CD4-positive, alpha-beta memory T cell (primary cell): ENCODE measurements around the gene SPAG16. TPM values are rescaled to one million over a fixed set of nuclear protein-coding genes. Genes with fewer than 3 reads are reported as not detected.

Experiments
- CTCF ChIA-PET: fragments of 350-600 bp; sonication (Branson Sonifier 250); formaldehyde crosslinking; loops from one replicate; lab custom pipeline; 2021; ENCODE audit warnings: inconsistent platforms; ENCODE audit not compliant: partially characterized antibody; lab: Charles Lee
- POLR2A ChIA-PET: fragments of 350-600 bp; sonication (Branson Sonifier 250); formaldehyde crosslinking; loops from one replicate; lab custom pipeline; 2021; ENCODE audit not compliant: partially characterized antibody; lab: Charles Lee
- DNase-seq, 5 donors: peaks; one replicate each; pipeline versions ENCODE4 v3.0.0 to v3.0.0-alpha.2; 2020 to 2022; ENCODE audit warnings: mixed read lengths in 1 of 5
- H3K27ac ChIP-seq: one replicate; pipeline ENCODE4 v1.7.0; 2013; ENCODE audit warnings: low read depth, low read length
- H3K27me3 ChIP-seq: 2 replicates; pipeline ENCODE4 v1.7.0; 2013; ENCODE audit warnings: mild to moderate bottlenecking, low read length, moderate library complexity; ENCODE audit not compliant: insufficient read depth
- H3K36me3 ChIP-seq: 2 replicates; pipeline ENCODE4 v1.7.0; 2013; ENCODE audit warnings: mild to moderate bottlenecking, low read length, moderate library complexity; ENCODE audit not compliant: insufficient read depth
- H3K4me1 ChIP-seq: 2 replicates; pipeline ENCODE4 v1.7.0; 2013; ENCODE audit warnings: mild to moderate bottlenecking, low read length, moderate library complexity; ENCODE audit not compliant: insufficient read depth
- H3K4me3 ChIP-seq, 2 donors: one replicate each; pipeline ENCODE4 v1.7.0; 2013; ENCODE audit warnings: low read length in 2 of 2, mild to moderate bottlenecking in 1 of 2
- H3K9me3 ChIP-seq, 2 donors: one replicate each; pipeline ENCODE4 v1.7.0; 2013; ENCODE audit warnings: low read length in 2 of 2, control low read depth in 1 of 2; ENCODE audit not compliant: control insufficient read depth in 1 of 2
- H3K27ac Mint-ChIP-seq, 7 donors: one replicate each; pipeline ENCODE4 v1.8.0; 2020 to 2021; ENCODE audit warnings: mixed read lengths in 7 of 7, mild to moderate bottlenecking in 6 of 7, inconsistent platforms in 3 of 7, moderate library complexity in 3 of 7
- H3K27me3 Mint-ChIP-seq, 2 donors: one replicate each; pipeline ENCODE4 v1.8.0; 2020 to 2021; ENCODE audit warnings: mixed read lengths in 2 of 2
- H3K36me3 Mint-ChIP-seq, 2 donors: one replicate each; pipeline ENCODE4 v1.8.0; 2020 to 2021; ENCODE audit warnings: mixed read lengths in 2 of 2, inconsistent platforms in 1 of 2, mild to moderate bottlenecking in 1 of 2
- H3K4me1 Mint-ChIP-seq, 4 donors: one replicate each; pipeline ENCODE4 v1.8.0; 2020 to 2021; ENCODE audit warnings: mixed read lengths in 4 of 4, mild to moderate bottlenecking in 1 of 4
- H3K4me3 Mint-ChIP-seq, 8 donors: one replicate each; pipeline ENCODE4 v1.8.0; 2020 to 2021; ENCODE audit warnings: mixed read lengths in 8 of 8, mild to moderate bottlenecking in 7 of 8, moderate library complexity in 6 of 8, inconsistent platforms in 3 of 8
- H3K9me3 Mint-ChIP-seq, 8 donors: one replicate each; pipeline ENCODE4 v1.8.0; 2020 to 2021; ENCODE audit warnings: mixed read lengths in 8 of 8, mild to moderate bottlenecking in 5 of 8, inconsistent platforms in 3 of 8, moderate library complexity in 1 of 8
- intact Hi-C: fragments of 100-400 bp; cut with micrococcal nuclease; formaldehyde crosslinking; loops from one replicate; pipeline ENCODE4 v1.15.1; 2023
- polyA plus RNA-seq, 2 donors: library from polyadenylated mRNA; unstranded; fragments of 300-500 nt; fragmentation: Illumina TruSeq; gene quantifications; one replicate each; pipeline ENCODE4 v1.2.3, GENCODE V29; 2021
- total RNA-seq, 2 experiments: library from RNA; stranded (reverse); gene quantifications; one replicate each; pipeline ENCODE4 v1.2.3, GENCODE V29; 2021

SPAG16 gene
- total and polyA plus RNA-seq, 4 experiments from 2014 or later, result 6.3 to 21.7 (median 11.2) TPM

GRCh38 chr2:213757525-213757924 is 473.3 kb downstream of the SPAG16 start:
- Mint-ChIP-seq H3K27ac (no peak overlapping the region), H3K36me3 (no peaks in the 10 kb centered on the region), H3K4me3 (no peak overlapping the region), H3K4me1 (no peaks in the 10 kb centered on the region), H3K27me3 (no peaks in the 10 kb centered on the region), H3K9me3 (peaks cover 0 to 2% (median 0%) of the 10 kb centered on the region in 8 donors)
- ChIA-PET POLR2A (no interaction called here), CTCF (no interaction called here)
- Histone ChIP-seq H3K4me3 (no peak overlapping the region), H3K27ac (no peak overlapping the region), H3K4me1 (no peaks in the 10 kb centered on the region), H3K27me3 (no peaks in the 10 kb centered on the region), H3K9me3 (no peaks in the 10 kb centered on the region), H3K36me3 (no peaks in the 10 kb centered on the region)
- no peak for DNase-seq
- intact Hi-C loops, result no loop called here

GRCh38 chr2:213763354-213763753 is 479.1 kb downstream of the SPAG16 start:
- H3K36me3 Mint-ChIP-seq, result no peaks in the 10 kb centered on the region
- H3K27ac ChIP-seq, result no peak overlapping the region
- ChIA-PET POLR2A (no interaction called here), CTCF (no interaction called here)
- H3K27me3 ChIP-seq, result no peaks in the 10 kb centered on the region
- no peak for DNase-seq
- H3K4me1 ChIP-seq, result no peaks in the 10 kb centered on the region
- no peaks in the 10 kb centered on the region for H3K27me3 Mint-ChIP-seq
- H3K27ac Mint-ChIP-seq, result no peak overlapping the region
- no peaks in the 10 kb centered on the region for H3K9me3 ChIP-seq
- H3K4me3 ChIP-seq, result no peak overlapping the region
- peaks cover 0 to 2% (median 0%) of the 10 kb centered on the region in 4 donors for H3K4me1 Mint-ChIP-seq
- peaks cover 0 to 5% (median 0%) of the 10 kb centered on the region in 8 donors for H3K9me3 Mint-ChIP-seq
- intact Hi-C loops, result no loop called here
- no peak overlapping the region for H3K4me3 Mint-ChIP-seq
- H3K36me3 ChIP-seq, result no peaks in the 10 kb centered on the region

GRCh38 chr2:213763963-213764362 is 479.7 kb downstream of the SPAG16 start:
- no peak overlapping the region for H3K27ac Mint-ChIP-seq
- H3K27me3 ChIP-seq, result no peaks in the 10 kb centered on the region
- H3K4me3 Mint-ChIP-seq, result no peak overlapping the region
- no peak overlapping the region for H3K4me3 ChIP-seq
- DNase-seq, result no peak
- no peaks in the 10 kb centered on the region for H3K4me1 ChIP-seq
- peaks cover 0 to 5% (median 0%) of the 10 kb centered on the region in 8 donors for H3K9me3 Mint-ChIP-seq
- H3K9me3 ChIP-seq, result no peaks in the 10 kb centered on the region
- ChIA-PET POLR2A (no interaction called here), CTCF (no interaction called here)
- no peaks in the 10 kb centered on the region for H3K36me3 Mint-ChIP-seq
- intact Hi-C loops, result no loop called here
- no peaks in the 10 kb centered on the region for H3K27me3 Mint-ChIP-seq
- peaks cover 0 to 2% (median 0%) of the 10 kb centered on the region in 4 donors for H3K4me1 Mint-ChIP-seq
- no peaks in the 10 kb centered on the region for H3K36me3 ChIP-seq
- H3K27ac ChIP-seq, result no peak overlapping the region

- Histone ChIP-seq H3K27me3 (no peaks in the 10 kb centered on the region), H3K4me1 (no peaks in the 10 kb centered on the region), H3K36me3 (no peaks in the 10 kb centered on the region), H3K27ac (no peak overlapping the region), H3K4me3 (no peak overlapping the region), H3K9me3 (no peaks in the 10 kb centered on the region)
- no peaks in the 10 kb centered on the region for H3K36me3 Mint-ChIP-seq
- H3K4me1 Mint-ChIP-seq, result peaks cover 0 to 2% (median 0%) of the 10 kb centered on the region in 4 donors
- DNase-seq, result no peak
- no peaks in the 10 kb centered on the region for H3K27me3 Mint-ChIP-seq
- H3K9me3 Mint-ChIP-seq, result peaks cover 0 to 5% (median 0%) of the 10 kb centered on the region in 8 donors
- no peak overlapping the region for H3K27ac Mint-ChIP-seq
- intact Hi-C loops, result no loop called here
- ChIA-PET POLR2A (no interaction called here), CTCF (no interaction called here)
- H3K4me3 Mint-ChIP-seq, result no peak overlapping the region
Measured at GRCh38 chr2:213764849-213765248, 480.6 kb downstream of the SPAG16 start.

GRCh38 chr2:213766062-213766461 is 481.8 kb downstream of the SPAG16 start:
- Histone ChIP-seq H3K9me3 (no peaks in the 10 kb centered on the region), H3K4me1 (no peaks in the 10 kb centered on the region), H3K27ac (no peak overlapping the region), H3K36me3 (no peaks in the 10 kb centered on the region), H3K27me3 (no peaks in the 10 kb centered on the region), H3K4me3 (no peak overlapping the region)
- Mint-ChIP-seq H3K27me3 (no peaks in the 10 kb centered on the region), H3K9me3 (peaks cover 0 to 5% (median 0%) of the 10 kb centered on the region in 8 donors), H3K27ac (no peak overlapping the region), H3K36me3 (no peaks in the 10 kb centered on the region), H3K4me3 (no peak overlapping the region), H3K4me1 (peaks cover 0 to 2% (median 0%) of the 10 kb centered on the region in 4 donors)
- POLR2A ChIA-PET, result no interaction called here
- no peak for DNase-seq
- intact Hi-C loops, result no loop called here
- CTCF ChIA-PET, result no interaction called here

- ChIA-PET CTCF (no interaction called here), POLR2A (no interaction called here)
- H3K36me3 Mint-ChIP-seq, result no peaks in the 10 kb centered on the region
- Histone ChIP-seq H3K4me1 (no peaks in the 10 kb centered on the region), H3K4me3 (no peak overlapping the region), H3K27me3 (no peaks in the 10 kb centered on the region), H3K27ac (no peak overlapping the region), H3K36me3 (no peaks in the 10 kb centered on the region), H3K9me3 (no peaks in the 10 kb centered on the region)
- no peak overlapping the region for H3K4me3 Mint-ChIP-seq
- no peaks in the 10 kb centered on the region for H3K27me3 Mint-ChIP-seq
- peaks cover 0 to 5% (median 0%) of the 10 kb centered on the region in 8 donors for H3K9me3 Mint-ChIP-seq
- intact Hi-C loops, result no loop called here
- no peak for DNase-seq
- peak overlapping the region in 1 of 7 donors; percentile 73 for H3K27ac Mint-ChIP-seq
- H3K4me1 Mint-ChIP-seq, result peaks cover 0 to 2% (median 0%) of the 10 kb centered on the region in 4 donors
Measured at GRCh38 chr2:213766465-213766901, 482.2 kb downstream of the SPAG16 start.

GRCh38 chr2:213787869-213788268 is 503.6 kb downstream of the SPAG16 start:
- no peak overlapping the region for H3K4me3 ChIP-seq
- intact Hi-C loops, result no loop called here
- H3K27ac ChIP-seq, result no peak overlapping the region
- Mint-ChIP-seq H3K9me3 (peaks cover 0 to 3% (median 0%) of the 10 kb centered on the region in 8 donors), H3K27ac (no peak overlapping the region), H3K4me1 (no peaks in the 10 kb centered on the region), H3K36me3 (no peaks in the 10 kb centered on the region), H3K4me3 (no peak overlapping the region), H3K27me3 (no peaks in the 10 kb centered on the region)
- no peaks in the 10 kb centered on the region for H3K36me3 ChIP-seq
- POLR2A ChIA-PET, result no interaction called here
- H3K4me1 ChIP-seq, result no peaks in the 10 kb centered on the region
- no peak for DNase-seq
- H3K9me3 ChIP-seq, result no peaks in the 10 kb centered on the region
- CTCF ChIA-PET, result no interaction called here
- no peaks in the 10 kb centered on the region for H3K27me3 ChIP-seq

- CTCF ChIA-PET, result no interaction called here
Measured at GRCh38 chr2:213789940-213790339, 505.7 kb downstream of the SPAG16 start.

More at GRCh38 chr2:213789940-213790339, 505.7 kb downstream of the SPAG16 start:
- Mint-ChIP-seq H3K9me3 (peaks cover 0 to 3% (median 0%) of the 10 kb centered on the region in 8 donors), H3K36me3 (no peaks in the 10 kb centered on the region), H3K27ac (no peak overlapping the region), H3K4me1 (no peaks in the 10 kb centered on the region), H3K27me3 (no peaks in the 10 kb centered on the region), H3K4me3 (no peak overlapping the region)
- Histone ChIP-seq H3K9me3 (no peaks in the 10 kb centered on the region), H3K36me3 (no peaks in the 10 kb centered on the region), H3K27ac (no peak overlapping the region), H3K27me3 (no peaks in the 10 kb centered on the region), H3K4me3 (no peak overlapping the region), H3K4me1 (no peaks in the 10 kb centered on the region)
- intact Hi-C loops, result no loop called here
- POLR2A ChIA-PET, result no interaction called here
- no peak for DNase-seq
